Memory B cell (primary cell): Measurements from ENCODE around the gene CASZ1.

Experiments
- ATAC-seq: fragments of 150-1000 bp; cut with Tn5 transposase; 2 replicates; pipeline ENCODE4 v1.10.0; 2021; ENCODE audit warnings: low read depth, mild to moderate bottlenecking, moderate library complexity
- DNase-seq, 2 donors: peaks; one replicate each; pipeline ENCODE4 v3.0.0; 2022; ENCODE audit warnings: low spot score in 2 of 2
- H3K27ac Mint-ChIP-seq: one replicate; pipeline ENCODE4 v1.8.0; 2022; ENCODE audit warnings: mild to moderate bottlenecking, moderate library complexity, mixed read lengths
- H3K27me3 Mint-ChIP-seq: one replicate; pipeline ENCODE4 v1.8.0; 2022; ENCODE audit warnings: mixed read lengths
- H3K36me3 Mint-ChIP-seq: one replicate; pipeline ENCODE4 v1.8.0; 2022; ENCODE audit warnings: mild to moderate bottlenecking, mixed read lengths
- H3K4me1 Mint-ChIP-seq: one replicate; pipeline ENCODE4 v1.8.0; 2022; ENCODE audit warnings: mixed read lengths
- H3K4me3 Mint-ChIP-seq: one replicate; pipeline ENCODE4 v1.8.0; 2022; ENCODE audit warnings: mild to moderate bottlenecking, moderate library complexity, mixed read lengths
- H3K9me3 Mint-ChIP-seq: one replicate; pipeline ENCODE4 v1.8.0; 2022; ENCODE audit warnings: mixed read lengths

Gene CASZ1, protein sequence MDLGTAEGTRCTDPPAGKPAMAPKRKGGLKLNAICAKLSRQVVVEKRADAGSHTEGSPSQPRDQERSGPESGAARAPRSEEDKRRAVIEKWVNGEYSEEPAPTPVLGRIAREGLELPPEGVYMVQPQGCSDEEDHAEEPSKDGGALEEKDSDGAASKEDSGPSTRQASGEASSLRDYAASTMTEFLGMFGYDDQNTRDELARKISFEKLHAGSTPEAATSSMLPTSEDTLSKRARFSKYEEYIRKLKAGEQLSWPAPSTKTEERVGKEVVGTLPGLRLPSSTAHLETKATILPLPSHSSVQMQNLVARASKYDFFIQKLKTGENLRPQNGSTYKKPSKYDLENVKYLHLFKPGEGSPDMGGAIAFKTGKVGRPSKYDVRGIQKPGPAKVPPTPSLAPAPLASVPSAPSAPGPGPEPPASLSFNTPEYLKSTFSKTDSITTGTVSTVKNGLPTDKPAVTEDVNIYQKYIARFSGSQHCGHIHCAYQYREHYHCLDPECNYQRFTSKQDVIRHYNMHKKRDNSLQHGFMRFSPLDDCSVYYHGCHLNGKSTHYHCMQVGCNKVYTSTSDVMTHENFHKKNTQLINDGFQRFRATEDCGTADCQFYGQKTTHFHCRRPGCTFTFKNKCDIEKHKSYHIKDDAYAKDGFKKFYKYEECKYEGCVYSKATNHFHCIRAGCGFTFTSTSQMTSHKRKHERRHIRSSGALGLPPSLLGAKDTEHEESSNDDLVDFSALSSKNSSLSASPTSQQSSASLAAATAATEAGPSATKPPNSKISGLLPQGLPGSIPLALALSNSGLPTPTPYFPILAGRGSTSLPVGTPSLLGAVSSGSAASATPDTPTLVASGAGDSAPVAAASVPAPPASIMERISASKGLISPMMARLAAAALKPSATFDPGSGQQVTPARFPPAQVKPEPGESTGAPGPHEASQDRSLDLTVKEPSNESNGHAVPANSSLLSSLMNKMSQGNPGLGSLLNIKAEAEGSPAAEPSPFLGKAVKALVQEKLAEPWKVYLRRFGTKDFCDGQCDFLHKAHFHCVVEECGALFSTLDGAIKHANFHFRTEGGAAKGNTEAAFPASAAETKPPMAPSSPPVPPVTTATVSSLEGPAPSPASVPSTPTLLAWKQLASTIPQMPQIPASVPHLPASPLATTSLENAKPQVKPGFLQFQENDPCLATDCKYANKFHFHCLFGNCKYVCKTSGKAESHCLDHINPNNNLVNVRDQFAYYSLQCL (N-terminal part only)

DNA sequence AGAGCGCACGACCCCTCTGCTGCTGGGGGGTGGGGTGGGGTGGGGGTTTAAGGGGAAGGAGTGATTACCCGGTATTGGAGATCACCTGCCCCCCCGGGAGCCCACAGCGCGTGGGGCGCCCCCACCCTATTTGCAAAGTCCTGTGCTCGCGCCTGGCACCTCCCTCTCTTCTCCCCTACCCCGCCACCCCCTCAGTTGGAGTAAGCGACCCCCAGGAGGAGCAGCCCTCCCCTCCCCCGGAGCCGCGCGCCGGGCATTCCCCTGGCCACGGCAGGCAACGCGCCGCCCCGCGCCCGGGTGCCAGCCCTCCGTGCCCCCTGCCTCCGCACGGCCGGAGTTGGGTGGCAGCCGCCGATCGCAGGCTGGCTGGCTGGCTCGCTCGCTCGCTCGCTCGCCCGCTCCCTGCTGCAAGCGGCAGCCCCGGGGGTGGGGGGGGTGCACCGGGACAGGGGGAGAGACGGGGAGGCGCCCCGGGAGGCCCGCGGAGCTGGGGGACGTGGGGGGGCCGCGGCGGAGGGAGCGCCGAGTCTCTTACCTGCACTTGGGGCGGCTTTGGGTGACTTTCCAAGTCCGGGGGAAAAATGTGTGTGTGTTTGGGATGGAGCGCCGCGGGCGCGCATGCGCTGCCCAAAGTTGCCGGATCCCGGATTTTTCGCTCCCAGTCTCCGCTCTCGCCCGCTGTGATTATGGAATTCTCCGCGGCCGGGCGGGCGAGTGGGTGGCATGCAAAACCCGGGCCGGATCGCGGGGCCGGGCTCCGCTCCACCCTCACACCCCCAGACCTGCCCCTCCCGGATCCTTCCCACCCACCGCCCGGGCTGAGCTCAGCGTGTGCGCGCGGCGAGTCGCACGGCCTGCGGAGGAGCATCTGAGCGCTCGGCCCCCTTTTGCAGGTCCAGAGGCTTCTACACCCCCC, at the start of gene CASZ1:
Gene CASZ1, minus strand, starts transcription at position 618 of the 916 bp plus-strand sequence. CDS start 102,757 bp downstream, outside the sequence.
- DNase-seq (no peak), ATAC-seq (no peak)
- Mint-ChIP-seq H3K27ac (no peak within 1 kb of the TSS), H3K36me3 (no peaks in the 10 kb centered on the region), H3K9me3 (no peaks in the 10 kb centered on the region), H3K4me3 (no peak within 1 kb of the TSS), H3K4me1 (peaks cover 10% of the 10 kb centered on the region), H3K27me3 (peaks cover 35% of the 10 kb centered on the region)

DNA sequence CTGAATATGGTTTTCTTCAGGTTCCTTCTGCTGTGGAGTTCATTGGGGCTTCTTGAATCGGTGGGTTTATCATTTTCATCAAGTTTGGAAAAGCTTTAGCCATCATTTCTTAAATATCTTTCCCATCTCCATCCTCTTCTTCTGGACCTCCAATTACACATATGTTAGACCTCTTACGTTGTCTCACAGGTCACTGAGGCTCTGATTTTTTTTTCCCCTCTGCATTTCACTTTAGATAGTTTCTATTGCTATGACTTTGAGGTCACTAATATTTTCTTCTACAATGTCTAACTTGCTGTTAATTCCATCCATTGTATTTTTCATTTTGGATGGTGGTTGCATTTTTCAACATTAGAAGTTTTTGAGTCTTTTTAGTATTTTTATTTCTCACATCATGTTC, 47.3 kb upstream of the CASZ1 start:
- Mint-ChIP-seq H3K27me3 (peaks cover 20% of the 10 kb centered on the region), H3K4me3 (no peak overlapping the region), H3K4me1 (peaks cover 4% of the 10 kb centered on the region), H3K27ac (no peak overlapping the region), H3K36me3 (peaks cover 2% of the 10 kb centered on the region), H3K9me3 (peaks cover 11% of the 10 kb centered on the region)
- DNase-seq = no peak
- ATAC-seq = no peak

DNA sequence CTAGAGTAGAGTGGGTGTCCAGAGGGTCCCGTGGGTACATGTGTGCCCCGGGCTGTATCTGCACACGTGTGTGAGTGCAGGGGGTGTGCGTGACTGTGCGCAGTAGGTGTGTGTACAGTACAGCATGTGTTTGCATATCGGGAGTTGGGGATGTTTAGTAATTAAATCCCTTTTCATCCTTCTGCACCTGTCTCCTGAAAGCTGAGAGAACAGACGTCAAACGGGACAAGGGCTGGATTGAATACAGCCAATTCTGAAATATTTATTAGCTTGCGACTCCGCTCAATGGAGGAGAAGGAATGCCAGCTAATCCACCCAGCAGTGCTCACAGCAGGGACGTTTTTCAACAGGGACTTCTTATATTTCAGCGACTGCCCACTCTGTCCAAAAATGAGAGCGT, 44.7 kb upstream of the CASZ1 start:
- ATAC-seq = no peak
- Mint-ChIP-seq H3K27ac (no peak overlapping the region), H3K4me3 (no peak overlapping the region), H3K27me3 (peaks cover 28% of the 10 kb centered on the region), H3K9me3 (peaks cover 10% of the 10 kb centered on the region), H3K4me1 (peaks cover 4% of the 10 kb centered on the region), H3K36me3 (no peaks in the 10 kb centered on the region)
- no peak for DNase-seq

DNA sequence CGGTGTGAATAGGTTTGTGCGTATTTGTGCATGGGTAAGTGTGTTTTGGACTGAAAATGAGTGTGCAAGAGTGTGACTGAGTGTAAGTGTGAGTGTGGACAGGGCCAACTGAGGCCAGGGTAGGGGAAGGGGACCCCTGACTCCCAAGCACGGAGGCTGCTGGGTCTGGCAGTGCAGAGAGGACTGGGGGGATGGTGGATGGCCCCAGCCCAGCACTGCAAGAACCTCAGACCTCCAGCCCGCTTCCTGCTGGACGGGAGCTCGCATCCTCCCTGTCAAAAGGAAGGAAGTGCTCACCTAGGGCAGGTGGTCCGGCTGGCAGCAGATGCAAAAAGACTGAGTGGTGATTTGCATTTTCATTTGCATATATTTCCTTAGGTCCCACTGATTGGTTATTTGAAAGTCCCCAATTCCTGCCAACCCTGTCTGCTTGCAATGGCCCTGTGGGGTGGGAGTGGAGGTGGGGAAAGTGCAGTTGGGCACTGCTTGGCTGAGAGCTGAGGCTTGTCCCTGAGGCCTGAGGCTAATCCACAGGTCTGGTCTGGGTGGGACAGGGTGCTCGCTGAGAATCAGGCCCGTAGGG, 42.8 kb upstream of the CASZ1 start:
- no peak overlapping the region for H3K27ac Mint-ChIP-seq
- peaks cover 10% of the 10 kb centered on the region for H3K9me3 Mint-ChIP-seq
- peaks cover 5% of the 10 kb centered on the region for H3K4me1 Mint-ChIP-seq
- DNase-seq (no peak), ATAC-seq (no peak)
- peaks cover 28% of the 10 kb centered on the region for H3K27me3 Mint-ChIP-seq
- no peak overlapping the region for H3K4me3 Mint-ChIP-seq
- no peaks in the 10 kb centered on the region for H3K36me3 Mint-ChIP-seq

DNA sequence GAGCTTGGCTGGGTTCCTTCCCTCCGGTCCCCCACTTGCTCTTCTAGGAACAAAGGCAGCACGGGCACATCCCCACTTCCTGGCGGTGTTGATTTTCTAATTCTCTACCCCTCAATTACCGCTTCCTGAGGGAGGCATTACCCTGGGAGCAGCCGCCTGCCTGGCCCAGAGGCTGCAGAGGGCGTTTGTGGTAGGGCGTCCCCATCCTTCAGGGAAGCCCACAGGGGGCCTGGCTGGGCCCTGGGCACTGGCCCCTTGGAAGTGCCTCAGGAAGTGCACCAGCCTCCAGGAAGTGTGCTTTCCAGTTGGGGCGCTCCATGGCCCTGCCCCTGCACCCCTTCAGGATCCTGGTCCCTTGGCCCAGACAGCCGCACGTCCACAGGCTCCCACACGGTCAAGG, 42.1 kb upstream of the CASZ1 start:
- DNase-seq = no peak
- ATAC-seq = no peak
- H3K27me3 Mint-ChIP-seq = peaks cover 31% of the 10 kb centered on the region
- no peak overlapping the region for H3K4me3 Mint-ChIP-seq
- H3K4me1 Mint-ChIP-seq = peaks cover 10% of the 10 kb centered on the region
- H3K9me3 Mint-ChIP-seq = peaks cover 8% of the 10 kb centered on the region
- H3K27ac Mint-ChIP-seq = no peak overlapping the region
- no peaks in the 10 kb centered on the region for H3K36me3 Mint-ChIP-seq

DNA sequence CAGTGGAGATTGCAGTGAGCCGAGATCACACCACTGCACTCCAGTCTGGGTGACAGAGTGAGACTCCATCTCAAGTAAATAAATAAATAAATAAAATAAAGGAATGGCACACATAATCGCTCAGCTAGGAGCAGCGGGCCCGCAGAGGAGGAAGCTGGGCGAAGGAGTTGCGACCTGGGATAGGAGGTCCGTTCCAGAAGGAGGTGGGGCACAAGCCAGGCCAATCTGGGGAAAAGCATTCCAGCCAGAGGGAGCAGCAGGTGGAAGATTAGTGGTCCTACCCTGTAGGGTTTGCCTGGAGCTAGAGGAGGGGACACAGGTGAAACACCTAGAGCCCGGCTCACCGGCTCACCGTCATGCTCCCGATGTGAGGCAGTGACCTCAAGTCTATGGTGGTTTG, 40.3 kb upstream of the CASZ1 start:
- no peak for DNase-seq
- ATAC-seq = no peak
- peaks cover 30% of the 10 kb centered on the region for H3K27me3 Mint-ChIP-seq
- peaks cover 5% of the 10 kb centered on the region for H3K9me3 Mint-ChIP-seq
- H3K27ac Mint-ChIP-seq = no peak overlapping the region
- no peaks in the 10 kb centered on the region for H3K36me3 Mint-ChIP-seq
- H3K4me3 Mint-ChIP-seq = no peak overlapping the region
- H3K4me1 Mint-ChIP-seq = peaks cover 10% of the 10 kb centered on the region

DNA sequence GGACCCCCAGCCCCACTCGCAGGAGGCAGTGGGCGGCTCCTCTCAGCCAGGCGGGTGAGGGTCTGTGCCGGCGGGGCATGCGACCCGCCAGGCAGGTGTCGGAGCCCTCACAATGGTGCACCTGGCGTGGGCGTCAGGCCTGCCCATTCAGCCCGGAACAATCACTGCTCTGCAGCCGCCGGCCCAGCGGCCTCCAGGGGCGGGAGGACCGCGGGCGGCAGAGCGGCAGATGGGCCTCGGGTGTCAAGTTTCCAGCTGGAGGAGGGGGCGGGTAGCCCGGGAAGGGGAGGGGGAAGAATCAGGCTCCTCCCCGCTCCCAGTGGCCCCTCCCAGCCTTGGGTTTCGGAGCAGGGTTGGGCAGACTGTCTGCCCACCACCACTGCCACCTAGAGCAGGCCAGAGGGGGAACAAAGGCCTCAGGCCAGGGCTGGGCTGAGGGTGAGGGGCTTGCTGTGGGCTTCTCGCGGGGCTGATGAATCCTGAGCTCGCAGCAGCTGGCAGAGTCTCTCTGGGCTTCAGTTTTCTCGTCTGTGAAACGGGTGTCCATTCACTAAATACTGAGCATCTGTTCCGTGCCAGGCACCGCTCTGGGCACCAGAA, 39.5 kb upstream of the CASZ1 start:
- peaks cover 30% of the 10 kb centered on the region for H3K27me3 Mint-ChIP-seq
- peaks cover 10% of the 10 kb centered on the region for H3K4me1 Mint-ChIP-seq
- DNase-seq (no peak), ATAC-seq (no peak)
- H3K4me3 Mint-ChIP-seq = no peak overlapping the region
- H3K27ac Mint-ChIP-seq = no peak overlapping the region
- no peaks in the 10 kb centered on the region for H3K36me3 Mint-ChIP-seq
- peaks cover 5% of the 10 kb centered on the region for H3K9me3 Mint-ChIP-seq

DNA sequence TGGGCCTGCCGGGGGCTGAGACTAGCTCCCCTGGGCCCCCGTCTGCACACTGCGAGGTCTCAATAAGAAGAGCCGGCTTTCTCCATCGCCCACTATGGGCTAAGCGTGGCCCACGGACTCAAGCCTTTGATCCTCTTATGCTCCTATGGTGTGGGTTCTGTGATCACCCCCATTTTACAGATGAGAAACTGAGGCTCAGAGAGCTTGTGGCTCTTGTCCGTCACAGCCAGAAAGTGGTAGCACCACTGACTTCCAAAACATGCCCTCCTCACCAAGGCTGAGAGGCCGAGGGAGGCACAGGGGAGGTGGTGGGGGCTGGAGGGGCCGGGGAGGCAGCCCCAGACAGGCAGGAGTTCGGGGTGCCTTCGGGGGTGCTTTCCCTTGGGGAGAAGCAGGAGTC, 39.0 kb upstream of the CASZ1 start:
- DNase-seq (no peak), ATAC-seq (no peak)
- no peaks in the 10 kb centered on the region for H3K36me3 Mint-ChIP-seq
- peaks cover 32% of the 10 kb centered on the region for H3K27me3 Mint-ChIP-seq
- peaks cover 10% of the 10 kb centered on the region for H3K4me1 Mint-ChIP-seq
- H3K4me3 Mint-ChIP-seq = no peak overlapping the region
- H3K27ac Mint-ChIP-seq = no peak overlapping the region
- peaks cover 5% of the 10 kb centered on the region for H3K9me3 Mint-ChIP-seq

DNA sequence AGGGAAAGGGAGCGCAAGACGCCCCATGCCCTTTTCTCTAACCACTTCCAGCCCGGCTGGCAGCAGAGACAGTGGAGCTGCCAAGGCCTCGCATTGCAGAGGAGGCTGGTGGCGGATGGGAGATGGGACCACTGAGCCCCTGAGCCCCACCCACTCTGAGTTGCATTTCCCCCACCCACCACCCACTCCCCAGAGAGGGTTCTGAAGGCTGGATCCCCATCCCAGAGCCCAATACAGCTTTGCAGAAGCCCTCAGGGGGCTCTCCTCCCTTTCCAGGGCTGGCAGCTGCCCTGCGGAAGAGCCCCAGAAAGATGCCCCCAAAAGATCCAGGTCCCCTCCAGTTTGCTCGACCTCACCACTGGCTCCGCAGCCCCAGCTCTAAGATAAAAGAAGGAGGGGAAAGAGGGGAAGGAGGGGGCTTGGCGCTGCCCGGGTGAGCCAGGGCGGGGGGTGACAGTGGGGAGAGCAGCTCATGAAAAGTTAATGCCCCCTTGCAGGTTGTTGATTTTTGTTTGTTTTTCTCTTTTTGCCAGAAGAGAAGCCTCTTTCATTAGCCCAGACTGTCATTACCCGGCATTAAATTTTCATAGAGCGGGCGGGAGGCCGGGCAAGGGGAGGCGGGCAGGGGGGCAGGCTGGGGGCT, 38.4 kb upstream of the CASZ1 start:
- Mint-ChIP-seq H3K9me3 (peaks cover 5% of the 10 kb centered on the region), H3K27me3 (peaks cover 31% of the 10 kb centered on the region), H3K36me3 (no peaks in the 10 kb centered on the region), H3K4me3 (no peak overlapping the region), H3K4me1 (peaks cover 10% of the 10 kb centered on the region), H3K27ac (no peak overlapping the region)
- DNase-seq = no peak
- ATAC-seq = no peak

DNA sequence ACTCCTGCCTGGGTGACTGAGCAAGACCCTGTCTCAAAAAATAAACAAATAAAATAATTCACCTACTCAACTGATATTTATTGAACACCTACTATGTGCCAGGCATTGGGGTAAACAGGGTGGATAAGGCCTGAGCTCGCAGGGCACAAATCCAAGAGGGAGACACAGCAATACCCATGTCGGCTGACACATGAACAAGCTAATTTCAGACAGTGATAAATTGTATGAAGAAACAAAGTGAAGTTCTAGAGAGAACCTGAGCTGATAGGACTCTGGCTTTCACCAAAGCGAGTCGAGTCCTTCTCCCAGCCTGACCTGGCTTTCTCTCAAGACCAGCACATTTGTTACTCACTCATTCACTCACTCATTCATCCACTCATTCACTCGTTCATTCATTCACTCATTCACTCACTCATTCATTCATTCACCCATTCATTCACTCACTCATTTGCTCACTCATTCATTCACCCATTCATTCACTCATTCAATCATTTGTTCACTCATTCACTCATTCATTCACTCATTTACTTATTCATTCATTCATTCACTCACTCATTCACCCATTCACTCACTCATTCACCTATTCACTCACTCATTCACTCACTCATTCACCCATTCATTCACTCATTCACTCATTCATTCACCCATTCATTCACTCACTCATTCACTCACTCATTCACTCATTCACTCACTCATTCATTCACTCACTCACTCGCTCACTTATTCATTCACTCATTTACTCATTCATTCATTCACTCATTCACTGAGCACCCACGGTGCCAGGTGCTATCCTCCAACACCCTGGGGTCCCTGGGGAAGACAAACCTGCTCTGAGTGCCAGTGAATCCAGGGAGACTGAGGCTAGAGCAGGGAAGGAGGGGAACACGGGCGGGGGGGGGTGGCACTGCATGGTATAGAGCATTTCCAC, 37.4 kb upstream of the CASZ1 start:
- no peaks in the 10 kb centered on the region for H3K36me3 Mint-ChIP-seq
- no peak overlapping the region for H3K27ac Mint-ChIP-seq
- no peak overlapping the region for H3K4me3 Mint-ChIP-seq
- DNase-seq (no peak), ATAC-seq (no peak)
- peaks cover 5% of the 10 kb centered on the region for H3K9me3 Mint-ChIP-seq
- H3K27me3 Mint-ChIP-seq = peaks cover 28% of the 10 kb centered on the region
- peaks cover 7% of the 10 kb centered on the region for H3K4me1 Mint-ChIP-seq

DNA sequence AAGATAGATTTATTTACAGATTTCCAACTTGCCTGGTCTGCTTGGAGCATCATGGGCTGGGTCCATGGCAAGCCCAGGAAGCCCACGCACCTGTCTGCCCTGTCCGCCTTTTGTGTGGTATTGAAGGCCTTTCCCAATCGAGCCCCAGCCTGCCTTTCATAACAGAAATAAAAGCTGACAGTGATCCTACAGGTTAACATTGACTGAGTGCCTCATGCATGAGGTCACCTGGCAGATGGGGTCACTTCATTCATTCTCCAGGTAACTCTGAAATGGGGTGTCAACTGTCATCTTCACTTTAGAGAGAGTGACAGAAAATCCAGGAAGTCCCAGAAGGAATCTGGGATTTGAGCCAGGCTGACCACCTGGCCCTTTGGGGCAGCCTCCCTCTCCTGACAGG, 36.3 kb upstream of the CASZ1 start:
- H3K36me3 Mint-ChIP-seq = no peaks in the 10 kb centered on the region
- no peak overlapping the region for H3K27ac Mint-ChIP-seq
- ATAC-seq (no peak), DNase-seq (no peak)
- no peak overlapping the region for H3K4me3 Mint-ChIP-seq
- H3K9me3 Mint-ChIP-seq = peaks cover 5% of the 10 kb centered on the region
- H3K4me1 Mint-ChIP-seq = peaks cover 7% of the 10 kb centered on the region
- H3K27me3 Mint-ChIP-seq = peaks cover 26% of the 10 kb centered on the region
